Measurements from ENCODE around the gene CD40.

CD40 gene

GRCh38 chr20:46171909-46172308 lies 53.8 kb downstream of the CD40 start:
- H3K27ac ChIP-seq (ENCODE audit: insufficient read depth, low read length, poor library complexity, severe bottlenecking) = no peak overlapping the region
- H3K4me3 ChIP-seq (ENCODE audit: insufficient read depth, low read depth, low read length, poor library complexity, severe bottlenecking) = no peak overlapping the region
- no peak for DNase-seq
- peaks cover 15% of the 10 kb centered on the region for H3K27me3 ChIP-seq (replicated peaks; ENCODE audit: control insufficient read depth, insufficient read depth, low read length, poor library complexity, severe bottlenecking)
- no peaks in the 10 kb centered on the region for H3K36me3 ChIP-seq (ENCODE audit: control insufficient read depth, insufficient read depth, low read length)
- H3K9me3 ChIP-seq (ENCODE audit: control insufficient read depth, low read length) = no peaks in the 10 kb centered on the region
- no peaks in the 10 kb centered on the region for H3K4me1 ChIP-seq (ENCODE audit: control insufficient read depth, insufficient read depth, low read length, poor library complexity, severe bottlenecking)

DNA sequence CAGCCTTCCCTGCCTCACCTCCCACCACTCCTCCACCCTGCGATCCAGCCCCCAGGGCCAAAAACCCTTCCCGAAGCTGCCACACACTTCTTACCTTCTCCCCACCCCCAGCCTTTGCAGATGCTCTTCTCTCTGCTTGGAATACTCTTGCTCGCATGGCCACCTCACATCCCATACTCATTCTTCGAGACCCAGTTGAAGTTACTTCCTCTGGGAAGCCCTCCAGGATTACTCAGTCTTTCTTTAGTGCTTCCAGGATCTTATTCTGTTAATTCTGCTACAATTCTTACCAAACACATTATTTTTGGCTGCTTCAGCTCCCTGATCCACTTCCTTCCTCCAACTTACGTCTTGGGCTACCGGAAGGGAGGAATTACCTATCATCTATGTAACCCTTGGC lies 54.3 kb downstream of the CD40 start:
- no peak for DNase-seq
- Histone ChIP-seq H3K9me3 (ENCODE audit: control insufficient read depth, low read length) (no peaks in the 10 kb centered on the region), H3K27me3 (replicated peaks; ENCODE audit: control insufficient read depth, insufficient read depth, low read length, poor library complexity, severe bottlenecking) (peaks cover 15% of the 10 kb centered on the region), H3K4me3 (ENCODE audit: insufficient read depth, low read depth, low read length, poor library complexity, severe bottlenecking) (no peak overlapping the region), H3K4me1 (ENCODE audit: control insufficient read depth, insufficient read depth, low read length, poor library complexity, severe bottlenecking) (no peaks in the 10 kb centered on the region), H3K36me3 (ENCODE audit: control insufficient read depth, insufficient read depth, low read length) (no peaks in the 10 kb centered on the region), H3K27ac (ENCODE audit: insufficient read depth, low read length, poor library complexity, severe bottlenecking) (no peak overlapping the region)

GRCh38 chr20:46172961-46173536 lies 54.9 kb downstream of the CD40 start:
- Histone ChIP-seq H3K9me3 (ENCODE audit: control insufficient read depth, low read length) (no peaks in the 10 kb centered on the region), H3K36me3 (ENCODE audit: control insufficient read depth, insufficient read depth, low read length) (no peaks in the 10 kb centered on the region), H3K4me3 (ENCODE audit: insufficient read depth, low read depth, low read length, poor library complexity, severe bottlenecking) (no peak overlapping the region), H3K4me1 (ENCODE audit: control insufficient read depth, insufficient read depth, low read length, poor library complexity, severe bottlenecking) (no peaks in the 10 kb centered on the region), H3K27me3 (replicated peaks; ENCODE audit: control insufficient read depth, insufficient read depth, low read length, poor library complexity, severe bottlenecking) (peaks cover 15% of the 10 kb centered on the region), H3K27ac (ENCODE audit: insufficient read depth, low read length, poor library complexity, severe bottlenecking) (no peak overlapping the region)
- DNase-seq = no peak

DNA sequence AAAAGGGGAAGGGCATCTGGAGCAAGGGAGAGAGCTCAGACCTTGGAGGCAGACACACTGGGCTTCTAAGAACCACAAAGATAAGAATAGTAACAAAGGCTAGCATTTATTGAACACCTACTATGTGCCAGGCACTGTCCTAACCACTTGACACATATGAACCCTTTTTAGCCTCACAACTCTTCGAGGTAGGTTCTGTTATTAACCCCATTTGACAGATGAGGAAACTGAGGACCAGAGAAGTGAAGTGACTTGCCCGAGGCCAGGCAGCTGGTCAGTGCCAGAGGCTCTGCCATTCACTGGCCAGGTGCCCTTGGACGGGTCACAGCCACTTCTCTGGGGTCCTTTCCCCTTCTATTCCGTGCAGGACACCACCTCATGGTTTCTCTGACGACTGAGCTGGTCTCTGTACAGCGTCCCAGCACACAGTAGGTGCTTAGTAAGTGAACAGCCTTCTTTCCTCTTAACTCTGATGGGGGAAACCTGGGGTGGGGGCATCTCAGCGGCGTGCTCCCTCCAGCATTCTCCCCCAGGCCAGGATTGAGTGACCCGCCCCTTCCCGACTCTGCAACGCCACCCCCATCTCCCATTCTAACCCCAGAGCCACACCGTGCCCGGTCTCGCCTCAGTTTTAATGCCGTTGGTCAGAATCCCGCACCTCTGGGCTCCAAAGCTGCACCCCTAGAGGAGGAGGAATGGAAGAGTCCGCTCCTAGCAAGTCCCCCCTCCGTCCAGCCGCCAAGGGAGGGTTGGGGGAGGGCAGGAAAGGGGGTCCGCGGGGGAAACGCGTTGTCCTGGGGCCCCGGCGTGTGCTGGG lies 55.7 kb downstream of the CD40 start:
- no peak for DNase-seq
- Histone ChIP-seq H3K27ac (ENCODE audit: insufficient read depth, low read length, poor library complexity, severe bottlenecking) (no peak overlapping the region), H3K36me3 (ENCODE audit: control insufficient read depth, insufficient read depth, low read length) (no peaks in the 10 kb centered on the region), H3K9me3 (ENCODE audit: control insufficient read depth, low read length) (no peaks in the 10 kb centered on the region), H3K4me1 (ENCODE audit: control insufficient read depth, insufficient read depth, low read length, poor library complexity, severe bottlenecking) (no peaks in the 10 kb centered on the region), H3K27me3 (replicated peaks; ENCODE audit: control insufficient read depth, insufficient read depth, low read length, poor library complexity, severe bottlenecking) (peaks cover 15% of the 10 kb centered on the region), H3K4me3 (ENCODE audit: insufficient read depth, low read depth, low read length, poor library complexity, severe bottlenecking) (no peak overlapping the region)

- Histone ChIP-seq H3K27me3 (replicated peaks; ENCODE audit: control insufficient read depth, insufficient read depth, low read length, poor library complexity, severe bottlenecking) (peaks cover 15% of the 10 kb centered on the region), H3K4me1 (ENCODE audit: control insufficient read depth, insufficient read depth, low read length, poor library complexity, severe bottlenecking) (no peaks in the 10 kb centered on the region), H3K4me3 (ENCODE audit: insufficient read depth, low read depth, low read length, poor library complexity, severe bottlenecking) (no peak overlapping the region), H3K27ac (ENCODE audit: insufficient read depth, low read length, poor library complexity, severe bottlenecking) (no peak overlapping the region), H3K36me3 (ENCODE audit: control insufficient read depth, insufficient read depth, low read length) (no peaks in the 10 kb centered on the region), H3K9me3 (ENCODE audit: control insufficient read depth, low read length) (no peaks in the 10 kb centered on the region)
- DNase-seq = peak; percentile 34 to 49 (median 37)
Measured at GRCh38 chr20:46174469-46175126, 56.5 kb downstream of the CD40 start.

DNA sequence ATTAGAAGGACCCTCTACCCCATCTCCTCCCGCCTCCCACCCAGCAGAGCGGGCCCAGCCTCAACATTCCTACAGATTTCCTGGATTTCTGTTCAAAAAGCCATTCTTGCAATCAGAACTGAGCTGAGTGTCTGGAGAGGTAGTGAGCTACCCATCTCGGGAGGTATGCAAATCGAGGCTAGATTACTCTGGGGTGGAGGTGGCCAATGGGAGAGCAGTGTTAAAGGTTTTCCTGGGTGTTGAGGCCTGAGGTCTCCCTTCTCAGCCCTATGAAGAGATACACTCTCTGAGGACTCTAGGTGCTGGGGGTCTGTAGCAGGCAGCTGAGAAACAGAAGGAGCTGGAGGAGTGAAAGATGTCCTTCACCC lies 57.0 kb downstream of the CD40 start:
- Histone ChIP-seq H3K27ac (ENCODE audit: insufficient read depth, low read length, poor library complexity, severe bottlenecking) (no peak overlapping the region), H3K9me3 (ENCODE audit: control insufficient read depth, low read length) (no peaks in the 10 kb centered on the region), H3K36me3 (ENCODE audit: control insufficient read depth, insufficient read depth, low read length) (no peaks in the 10 kb centered on the region), H3K27me3 (replicated peaks; ENCODE audit: control insufficient read depth, insufficient read depth, low read length, poor library complexity, severe bottlenecking) (peaks cover 15% of the 10 kb centered on the region), H3K4me1 (ENCODE audit: control insufficient read depth, insufficient read depth, low read length, poor library complexity, severe bottlenecking) (no peaks in the 10 kb centered on the region), H3K4me3 (ENCODE audit: insufficient read depth, low read depth, low read length, poor library complexity, severe bottlenecking) (no peak overlapping the region)
- no peak for DNase-seq

DNA sequence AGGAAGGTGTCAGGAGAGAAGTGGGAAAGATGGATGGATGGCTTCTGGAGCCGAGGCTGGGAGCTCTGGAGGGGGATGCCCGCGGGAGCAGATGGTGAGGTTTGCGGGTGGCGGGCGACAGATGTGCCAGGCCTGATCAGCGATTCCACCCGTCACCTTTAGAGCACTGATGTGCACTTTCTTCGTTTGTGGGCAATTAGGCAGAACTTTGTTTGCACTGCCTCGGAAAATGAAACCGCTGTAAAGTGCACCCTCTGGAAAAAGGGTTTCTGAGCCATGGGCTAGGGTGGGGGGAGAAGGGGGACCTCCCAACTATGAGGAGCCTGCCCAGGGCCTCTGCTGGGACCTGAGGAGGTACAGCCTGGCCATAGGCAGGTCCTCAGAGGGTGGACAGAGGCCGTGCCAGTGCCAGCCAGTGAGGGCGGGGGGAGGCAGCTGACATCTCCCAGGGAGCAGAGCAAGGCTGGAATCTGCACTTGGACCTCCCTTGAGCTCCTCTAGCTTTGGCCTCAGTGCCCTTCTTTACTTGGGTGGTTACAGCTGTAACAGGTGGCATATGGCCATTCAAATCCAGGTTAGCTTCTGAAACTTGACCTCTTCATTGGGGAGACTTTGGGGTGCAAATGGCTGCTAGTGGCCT lies 58.7 kb downstream of the CD40 start:
- H3K27ac ChIP-seq (ENCODE audit: insufficient read depth, low read length, poor library complexity, severe bottlenecking) = no peak overlapping the region
- no peak for DNase-seq
- no peak overlapping the region for H3K4me3 ChIP-seq (ENCODE audit: insufficient read depth, low read depth, low read length, poor library complexity, severe bottlenecking)
- no peaks in the 10 kb centered on the region for H3K9me3 ChIP-seq (ENCODE audit: control insufficient read depth, low read length)
- H3K27me3 ChIP-seq (replicated peaks; ENCODE audit: control insufficient read depth, insufficient read depth, low read length, poor library complexity, severe bottlenecking) = peaks cover 15% of the 10 kb centered on the region
- H3K4me1 ChIP-seq (ENCODE audit: control insufficient read depth, insufficient read depth, low read length, poor library complexity, severe bottlenecking) = no peaks in the 10 kb centered on the region
- H3K36me3 ChIP-seq (ENCODE audit: control insufficient read depth, insufficient read depth, low read length) = no peaks in the 10 kb centered on the region

- Histone ChIP-seq H3K27me3 (replicated peaks; ENCODE audit: control insufficient read depth, insufficient read depth, low read length, poor library complexity, severe bottlenecking) (peaks cover 15% of the 10 kb centered on the region), H3K9me3 (ENCODE audit: control insufficient read depth, low read length) (no peaks in the 10 kb centered on the region), H3K4me1 (ENCODE audit: control insufficient read depth, insufficient read depth, low read length, poor library complexity, severe bottlenecking) (no peaks in the 10 kb centered on the region), H3K4me3 (ENCODE audit: insufficient read depth, low read depth, low read length, poor library complexity, severe bottlenecking) (no peak overlapping the region), H3K27ac (ENCODE audit: insufficient read depth, low read length, poor library complexity, severe bottlenecking) (no peak overlapping the region), H3K36me3 (ENCODE audit: control insufficient read depth, insufficient read depth, low read length) (no peaks in the 10 kb centered on the region)
- DNase-seq = no peak
Measured at GRCh38 chr20:46177768-46178167, 59.7 kb downstream of the CD40 start.

- Histone ChIP-seq H3K9me3 (ENCODE audit: control insufficient read depth, low read length) (no peaks in the 10 kb centered on the region), H3K27me3 (replicated peaks; ENCODE audit: control insufficient read depth, insufficient read depth, low read length, poor library complexity, severe bottlenecking) (peaks cover 12% of the 10 kb centered on the region), H3K4me1 (ENCODE audit: control insufficient read depth, insufficient read depth, low read length, poor library complexity, severe bottlenecking) (no peaks in the 10 kb centered on the region), H3K4me3 (ENCODE audit: insufficient read depth, low read depth, low read length, poor library complexity, severe bottlenecking) (no peak overlapping the region), H3K27ac (ENCODE audit: insufficient read depth, low read length, poor library complexity, severe bottlenecking) (no peak overlapping the region), H3K36me3 (ENCODE audit: control insufficient read depth, insufficient read depth, low read length) (no peaks in the 10 kb centered on the region)
- DNase-seq = no peak
Measured at GRCh38 chr20:46178891-46179290, 60.8 kb downstream of the CD40 start.
